GM23338 (cell line): ENCODE data around the gene ATP13A4. TPM values are rescaled to one million over a fixed set of nuclear protein-coding genes. Genes with fewer than 3 reads are reported as not detected.

Experiments used
- ATAC-seq: fragments of 200-7000 bp; cut with Tn5 transposase; 3 replicates; pipeline ENCODE4 v1.9.1; 2020
- DNase-seq: peaks from one replicate; pipeline ENCODE4 v3.0.0-alpha.2; 2015; ENCODE audit warnings: low spot score
- H2AFZ ChIP-seq: fragments of 200-600 bp; sonication (generic); 2 replicates; pipeline ENCODE4 v1.8.0; 2016; ENCODE audit warnings: antibody characterized with exemption, mild to moderate bottlenecking, moderate library complexity
- H3F3A ChIP-seq: fragments of 200-600 bp; sonication (generic); replicated peaks from 2 replicates; pipeline ENCODE4 v1.8.0; 2017; ENCODE audit warnings: antibody characterized with exemption, mixed run types, low read depth
- H3K27ac ChIP-seq: fragments of 200-600 bp; sonication (generic); 2 replicates; pipeline ENCODE4 v1.6.1; 2016; ENCODE audit warnings: low read depth
- H3K27me3 ChIP-seq: fragments of 200-600 bp; sonication (generic); 2 replicates; pipeline ENCODE4 v1.8.0; 2016; ENCODE audit warnings: mild to moderate bottlenecking, mixed run types, moderate library complexity; ENCODE audit not compliant: insufficient read depth
- H3K36me3 ChIP-seq: fragments of 200-600 bp; sonication (generic); 2 replicates; pipeline ENCODE4 v1.8.0; 2016; ENCODE audit warnings: mild to moderate bottlenecking; ENCODE audit not compliant: insufficient read depth
- H3K4me1 ChIP-seq: fragments of 200-600 bp; sonication (generic); 2 replicates; pipeline ENCODE4 v1.8.0; 2016; ENCODE audit warnings: mild to moderate bottlenecking, moderate library complexity; ENCODE audit not compliant: insufficient read depth
- H3K4me2 ChIP-seq: fragments of 200-600 bp; sonication (generic); 2 replicates; pipeline ENCODE4 v1.7.1; 2017; ENCODE audit warnings: mixed run types
- H3K4me3 ChIP-seq: fragments of 200-600 bp; sonication (generic); 2 replicates; pipeline ENCODE4 v1.6.1; 2016; ENCODE audit warnings: mixed run types
- H3K79me2 ChIP-seq: fragments of 200-600 bp; sonication (generic); replicated peaks from 2 replicates; pipeline ENCODE4 v1.8.0; 2017; ENCODE audit warnings: mild to moderate bottlenecking; ENCODE audit not compliant: insufficient read depth
- H3K9me2 ChIP-seq: fragments of 200-600 bp; sonication (generic); 2 replicates; pipeline ENCODE4 v1.8.0; 2017; ENCODE audit not compliant: insufficient read depth
- H4K20me1 ChIP-seq: fragments of 200-600 bp; sonication (generic); replicated peaks from 2 replicates; pipeline ENCODE4 v1.8.0; 2017; ENCODE audit warnings: mild to moderate bottlenecking; ENCODE audit not compliant: insufficient read depth
- H3K27ac Mint-ChIP-seq: 2 replicates; pipeline ENCODE4 v1.8.0; 2020; ENCODE audit warnings: inconsistent platforms, mild to moderate bottlenecking, moderate library complexity, mixed read lengths
- H3K27me3 Mint-ChIP-seq: 3 replicates; pipeline ENCODE4 v1.8.0; 2022; ENCODE audit warnings: low read depth, mild to moderate bottlenecking, moderate library complexity, mixed read lengths, inconsistent platforms; ENCODE audit not compliant: insufficient read depth, poor library complexity
- H3K36me3 Mint-ChIP-seq: 3 replicates; pipeline ENCODE4 v1.8.0; 2021; ENCODE audit warnings: low read depth, mild to moderate bottlenecking, inconsistent platforms, moderate library complexity, mixed read lengths
- H3K4me1 Mint-ChIP-seq: 3 replicates; pipeline ENCODE4 v1.8.0; 2020; ENCODE audit warnings: mild to moderate bottlenecking, inconsistent platforms, mixed read lengths
- H3K4me3 Mint-ChIP-seq: 3 replicates; pipeline ENCODE4 v1.8.0; 2021; ENCODE audit warnings: moderate library complexity, mild to moderate bottlenecking, inconsistent platforms, mixed read lengths
- H3K9me3 Mint-ChIP-seq: 3 replicates; pipeline ENCODE4 v1.8.0; 2020; ENCODE audit warnings: moderate library complexity, mild to moderate bottlenecking, inconsistent platforms, mixed read lengths
- CREB1 ChIP-seq: fragments of 250-450 bp; sonication (Bioruptor Pico); IDR thresholded peaks from 2 replicates; pipeline ENCODE4 v1.5.0; 2020; ENCODE audit warnings: low read depth, mild to moderate bottlenecking, moderate library complexity
- CTCF ChIP-seq, 2 experiments: fragments of 200-600 bp in 1 of 2; sonication (generic) in 1 of 2; conservative IDR thresholded peaks; 2 replicates each; pipeline versions ENCODE4 v1.5.1 to v1.6.1; 2016 to 2017; ENCODE audit warnings: antibody characterized with exemption in 2 of 2, low read depth in 2 of 2, mild to moderate bottlenecking in 2 of 2, moderate library complexity in 1 of 2
- EZH2 ChIP-seq: fragments of 200-600 bp; sonication (generic); IDR thresholded peaks from one replicate; pipeline ENCODE4 v1.8.0; 2017; ENCODE audit warnings: antibody characterized with exemption, mild to moderate bottlenecking, low read depth; ENCODE audit not compliant: unreplicated experiment
- EZH2phosphoT487 ChIP-seq: fragments of 200-600 bp; sonication (generic); IDR thresholded peaks from one replicate; pipeline ENCODE4 v1.8.1; 2018; ENCODE audit warnings: antibody characterized with exemption; ENCODE audit not compliant: unreplicated experiment
- JUNB ChIP-seq: IDR thresholded peaks from one replicate; pipeline ENCODE4 v1.6.1; 2016; ENCODE audit warnings: antibody characterized with exemption; ENCODE audit not compliant: unreplicated experiment
- POLR2AphosphoS5 ChIP-seq: IDR thresholded peaks from 2 replicates; pipeline ENCODE4 v1.6.1; 2016; ENCODE audit warnings: antibody characterized with exemption, low read depth
- REST ChIP-seq: IDR thresholded peaks from one replicate; pipeline ENCODE4 v1.6.1; 2018; ENCODE audit warnings: antibody characterized with exemption; ENCODE audit not compliant: unreplicated experiment
- ZNF331 ChIP-seq: fragments of 250-450 bp; sonication (Bioruptor Pico); IDR thresholded peaks from 2 replicates; pipeline ENCODE4 v1.5.0; 2020; ENCODE audit warnings: low read depth, mild to moderate bottlenecking, moderate library complexity
- polyA plus RNA-seq: library from polyadenylated mRNA; unstranded; fragments of >200 nt; fragmentation: Nextera tagmentation; extraction: Ambion mirVana; gene quantifications from 2 replicates; pipeline ENCODE4 v1.2.1, GENCODE V29; 2016
- total RNA-seq: library from RNA; depleted of rRNA; stranded (reverse); fragments of >200 nt; shearing (Covaris generic); gene quantifications from 2 replicates; pipeline ENCODE4 v1.2.3, GENCODE V29; 2014
- TF ChIP-seq, protein P1 (sequence below): fragments of 250-450 bp; sonication (Bioruptor Pico); IDR thresholded peaks from 2 replicates; pipeline ENCODE4 v1.5.0; 2020; ENCODE audit warnings: mild to moderate bottlenecking, moderate library complexity
- TF ChIP-seq, protein P2 (sequence below): IDR thresholded peaks from 2 replicates; pipeline ENCODE4 v1.6.1; 2016; ENCODE audit warnings: antibody characterized with exemption

ATP13A4 gene
- total and polyA plus RNA-seq, 2 experiments from 2014 or later: not detected

- TF ChIP-seq, protein P1, sequence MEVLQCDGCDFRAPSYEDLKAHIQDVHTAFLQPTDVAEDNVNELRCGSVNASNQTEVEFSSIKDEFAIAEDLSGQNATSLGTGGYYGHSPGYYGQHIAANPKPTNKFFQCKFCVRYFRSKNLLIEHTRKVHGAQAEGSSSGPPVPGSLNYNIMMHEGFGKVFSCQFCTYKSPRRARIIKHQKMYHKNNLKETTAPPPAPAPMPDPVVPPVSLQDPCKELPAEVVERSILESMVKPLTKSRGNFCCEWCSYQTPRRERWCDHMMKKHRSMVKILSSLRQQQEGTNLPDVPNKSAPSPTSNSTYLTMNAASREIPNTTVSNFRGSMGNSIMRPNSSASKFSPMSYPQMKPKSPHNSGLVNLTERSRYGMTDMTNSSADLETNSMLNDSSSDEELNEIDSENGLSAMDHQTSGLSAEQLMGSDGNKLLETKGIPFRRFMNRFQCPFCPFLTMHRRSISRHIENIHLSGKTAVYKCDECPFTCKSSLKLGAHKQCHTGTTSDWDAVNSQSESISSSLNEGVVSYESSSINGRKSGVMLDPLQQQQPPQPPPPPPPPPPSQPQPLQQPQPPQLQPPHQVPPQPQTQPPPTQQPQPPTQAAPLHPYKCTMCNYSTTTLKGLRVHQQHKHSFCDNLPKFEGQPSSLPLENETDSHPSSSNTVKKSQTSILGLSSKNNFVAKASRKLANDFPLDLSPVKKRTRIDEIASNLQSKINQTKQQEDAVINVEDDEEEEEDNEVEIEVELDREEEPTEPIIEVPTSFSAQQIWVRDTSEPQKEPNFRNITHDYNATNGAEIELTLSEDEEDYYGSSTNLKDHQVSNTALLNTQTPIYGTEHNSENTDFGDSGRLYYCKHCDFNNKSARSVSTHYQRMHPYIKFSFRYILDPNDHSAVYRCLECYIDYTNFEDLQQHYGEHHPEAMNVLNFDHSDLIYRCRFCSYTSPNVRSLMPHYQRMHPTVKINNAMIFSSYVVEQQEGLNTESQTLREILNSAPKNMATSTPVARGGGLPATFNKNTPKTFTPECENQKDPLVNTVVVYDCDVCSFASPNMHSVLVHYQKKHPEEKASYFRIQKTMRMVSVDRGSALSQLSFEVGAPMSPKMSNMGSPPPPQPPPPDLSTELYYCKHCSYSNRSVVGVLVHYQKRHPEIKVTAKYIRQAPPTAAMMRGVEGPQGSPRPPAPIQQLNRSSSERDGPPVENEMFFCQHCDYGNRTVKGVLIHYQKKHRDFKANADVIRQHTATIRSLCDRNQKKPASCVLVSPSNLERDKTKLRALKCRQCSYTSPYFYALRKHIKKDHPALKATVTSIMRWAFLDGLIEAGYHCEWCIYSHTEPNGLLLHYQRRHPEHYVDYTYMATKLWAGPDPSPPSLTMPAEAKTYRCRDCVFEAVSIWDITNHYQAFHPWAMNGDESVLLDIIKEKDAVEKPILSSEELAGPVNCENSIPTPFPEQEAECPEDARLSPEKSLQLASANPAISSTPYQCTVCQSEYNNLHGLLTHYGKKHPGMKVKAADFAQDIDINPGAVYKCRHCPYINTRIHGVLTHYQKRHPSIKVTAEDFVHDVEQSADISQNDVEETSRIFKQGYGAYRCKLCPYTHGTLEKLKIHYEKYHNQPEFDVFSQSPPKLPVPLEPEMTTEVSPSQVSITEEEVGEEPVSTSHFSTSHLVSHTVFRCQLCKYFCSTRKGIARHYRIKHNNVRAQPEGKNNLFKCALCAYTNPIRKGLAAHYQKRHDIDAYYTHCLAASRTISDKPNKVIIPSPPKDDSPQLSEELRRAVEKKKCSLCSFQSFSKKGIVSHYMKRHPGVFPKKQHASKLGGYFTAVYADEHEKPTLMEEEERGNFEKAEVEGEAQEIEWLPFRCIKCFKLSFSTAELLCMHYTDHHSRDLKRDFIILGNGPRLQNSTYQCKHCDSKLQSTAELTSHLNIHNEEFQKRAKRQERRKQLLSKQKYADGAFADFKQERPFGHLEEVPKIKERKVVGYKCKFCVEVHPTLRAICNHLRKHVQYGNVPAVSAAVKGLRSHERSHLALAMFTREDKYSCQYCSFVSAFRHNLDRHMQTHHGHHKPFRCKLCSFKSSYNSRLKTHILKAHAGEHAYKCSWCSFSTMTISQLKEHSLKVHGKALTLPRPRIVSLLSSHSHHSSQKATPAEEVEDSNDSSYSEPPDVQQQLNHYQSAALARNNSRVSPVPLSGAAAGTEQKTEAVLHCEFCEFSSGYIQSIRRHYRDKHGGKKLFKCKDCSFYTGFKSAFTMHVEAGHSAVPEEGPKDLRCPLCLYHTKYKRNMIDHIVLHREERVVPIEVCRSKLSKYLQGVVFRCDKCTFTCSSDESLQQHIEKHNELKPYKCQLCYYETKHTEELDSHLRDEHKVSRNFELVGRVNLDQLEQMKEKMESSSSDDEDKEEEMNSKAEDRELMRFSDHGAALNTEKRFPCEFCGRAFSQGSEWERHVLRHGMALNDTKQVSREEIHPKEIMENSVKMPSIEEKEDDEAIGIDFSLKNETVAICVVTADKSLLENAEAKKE: no peak
These were observed 40.4 kb upstream of the ATP13A4 start (continued) for GRCh38 chr3:193594946-193595689.

- peak overlapping the region; percentile 99 for H3K4me2 ChIP-seq
- H3K36me3 ChIP-seq: no peaks in the 10 kb centered on the region
- peaks cover 4% of the 10 kb centered on the region; the same call in 1 of the 2 replicates for H4K20me1 ChIP-seq
- 0 out of 2 replicates have a peak, but pooled peaks cover 7% of the 10 kb centered on the region for H3K9me2 ChIP-seq
- peak overlapping the region; percentile 56; the same call in 1 of the 2 replicates for H3K27ac ChIP-seq
- peaks cover 28% of the 10 kb centered on the region for H3K4me1 Mint-ChIP-seq
- peaks cover 7% of the 10 kb centered on the region for H3K27me3 ChIP-seq
- ATAC-seq (peak; percentile 14), DNase-seq (peak; percentile 35)
- peaks cover 15% of the 10 kb centered on the region for H3K36me3 Mint-ChIP-seq
- H3K4me3 Mint-ChIP-seq: peak overlapping the region; percentile 97
- peak overlapping the region; percentile 64; the same call in 1 of the 2 replicates for H2AFZ ChIP-seq
- H3K4me3 ChIP-seq: peak overlapping the region; percentile 88
- peaks cover 17% of the 10 kb centered on the region for H3K27me3 Mint-ChIP-seq
- H3K27ac Mint-ChIP-seq: peak overlapping the region; percentile 92
- no peaks in the 10 kb centered on the region for H3F3A ChIP-seq
- H3K79me2 ChIP-seq: peaks cover 55% of the 10 kb centered on the region
- H3K4me1 ChIP-seq: peaks cover 17% of the 10 kb centered on the region; the same call in 1 of the 2 replicates
- no peaks in the 10 kb centered on the region; the same call in 2 of the 3 replicates for H3K9me3 Mint-ChIP-seq
- TF ChIP-seq ZNF331 (CRISPR knock-in tag) (no peak), CTCF (conservative IDR thresholded peaks at IDR 0.05; ENCODE audit: low read depth in 2 of 2) (no peak), JUNB (no peak), POLR2AphosphoS5 (no peak), CREB1 (CRISPR knock-in tag) (no peak), REST (no peak), EZH2 (no peak), EZH2phosphoT487 (no peak)
- TF ChIP-seq, protein P2, sequence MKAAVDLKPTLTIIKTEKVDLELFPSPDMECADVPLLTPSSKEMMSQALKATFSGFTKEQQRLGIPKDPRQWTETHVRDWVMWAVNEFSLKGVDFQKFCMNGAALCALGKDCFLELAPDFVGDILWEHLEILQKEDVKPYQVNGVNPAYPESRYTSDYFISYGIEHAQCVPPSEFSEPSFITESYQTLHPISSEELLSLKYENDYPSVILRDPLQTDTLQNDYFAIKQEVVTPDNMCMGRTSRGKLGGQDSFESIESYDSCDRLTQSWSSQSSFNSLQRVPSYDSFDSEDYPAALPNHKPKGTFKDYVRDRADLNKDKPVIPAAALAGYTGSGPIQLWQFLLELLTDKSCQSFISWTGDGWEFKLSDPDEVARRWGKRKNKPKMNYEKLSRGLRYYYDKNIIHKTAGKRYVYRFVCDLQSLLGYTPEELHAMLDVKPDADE: no peak
These were observed 39.0 kb upstream of the ATP13A4 start for GRCh38 chr3:193593668-193594030.
